Prostate gland (tissue), 2 donors: Measurements from ENCODE around the gene ACER2.
"Not testable (repeated sequence)": the region's sequence is repeated elsewhere in the genome, so short reads cannot be mapped to it uniquely, and the experiment has no call there.

Experiments used
- POLR2AphosphoS5 ChIP-seq: sonication (generic); formaldehyde crosslinking; IDR thresholded peaks from one replicate; pipeline ENCODE4 v1.6.1; 2017; ENCODE audit warnings: antibody characterized with exemption
- TF ChIP-seq, protein P1 (sequence below), 4 experiments: fragments of 200-600 bp in 2 of 4; fragments of 450-650 bp in 2 of 4; sonication (generic) in 2 of 4; IDR thresholded peaks; 1 replicate in 3 of 4; 2 replicates in 1 of 4; pipeline ENCODE4 v1.5.1; 2016 to 2019; ENCODE audit warnings: antibody characterized with exemption in 4 of 4, mild to moderate bottlenecking in 2 of 4, moderate library complexity in 2 of 4

DNA sequence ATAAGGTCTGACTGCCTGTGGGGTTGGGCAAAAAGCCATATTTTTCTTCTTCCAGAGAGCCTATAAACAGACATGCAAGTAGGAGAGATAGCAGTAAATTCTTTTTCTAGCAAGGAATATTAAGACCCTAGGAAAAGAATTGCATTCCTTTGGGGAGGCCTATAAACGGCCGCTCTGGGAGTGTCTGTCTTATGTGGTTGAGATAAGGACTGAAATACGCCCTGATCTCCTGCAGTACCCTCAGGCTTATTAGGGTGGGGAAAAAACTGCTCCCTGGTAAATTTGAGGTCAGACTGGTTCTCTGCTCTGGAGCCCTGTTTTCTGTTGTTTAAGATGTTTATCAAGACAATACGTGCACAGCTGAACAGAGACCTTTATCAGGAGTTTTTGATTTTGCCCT is 5.6 kb upstream of the ACER2 start:
- TF ChIP-seq, protein P1, sequence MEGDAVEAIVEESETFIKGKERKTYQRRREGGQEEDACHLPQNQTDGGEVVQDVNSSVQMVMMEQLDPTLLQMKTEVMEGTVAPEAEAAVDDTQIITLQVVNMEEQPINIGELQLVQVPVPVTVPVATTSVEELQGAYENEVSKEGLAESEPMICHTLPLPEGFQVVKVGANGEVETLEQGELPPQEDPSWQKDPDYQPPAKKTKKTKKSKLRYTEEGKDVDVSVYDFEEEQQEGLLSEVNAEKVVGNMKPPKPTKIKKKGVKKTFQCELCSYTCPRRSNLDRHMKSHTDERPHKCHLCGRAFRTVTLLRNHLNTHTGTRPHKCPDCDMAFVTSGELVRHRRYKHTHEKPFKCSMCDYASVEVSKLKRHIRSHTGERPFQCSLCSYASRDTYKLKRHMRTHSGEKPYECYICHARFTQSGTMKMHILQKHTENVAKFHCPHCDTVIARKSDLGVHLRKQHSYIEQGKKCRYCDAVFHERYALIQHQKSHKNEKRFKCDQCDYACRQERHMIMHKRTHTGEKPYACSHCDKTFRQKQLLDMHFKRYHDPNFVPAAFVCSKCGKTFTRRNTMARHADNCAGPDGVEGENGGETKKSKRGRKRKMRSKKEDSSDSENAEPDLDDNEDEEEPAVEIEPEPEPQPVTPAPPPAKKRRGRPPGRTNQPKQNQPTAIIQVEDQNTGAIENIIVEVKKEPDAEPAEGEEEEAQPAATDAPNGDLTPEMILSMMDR (IDR thresholded peaks at IDR 0.05), result not testable (repeated sequence)
- TF ChIP-seq POLR2AphosphoS5, result not testable (repeated sequence)
